HEK293T (cell line): ENCODE results near the gene SLC25A26.

Experiments used
- FOXM1 ChIP-seq: fragments of 450-650 bp; IDR thresholded peaks from 2 replicates; pipeline ENCODE4 v1.6.1; 2017; ENCODE audit warnings: mild to moderate bottlenecking, borderline replicate concordance
- HDGF ChIP-seq: fragments of 450-650 bp; IDR thresholded peaks from 2 replicates; pipeline ENCODE4 v1.6.1; 2017; ENCODE audit warnings: antibody characterized with exemption, borderline replicate concordance
- L3MBTL2 ChIP-seq: fragments of 450-650 bp; conservative IDR thresholded peaks from 2 replicates; pipeline ENCODE4 v1.6.1; 2016; ENCODE audit warnings: mild to moderate bottlenecking
- LEF1 ChIP-seq: fragments of 450-650 bp; IDR thresholded peaks from 2 replicates; pipeline ENCODE4 v1.6.1; 2017; ENCODE audit warnings: mild to moderate bottlenecking, borderline replicate concordance
- NFRKB ChIP-seq: fragments of 450-650 bp; IDR thresholded peaks from 2 replicates; pipeline ENCODE4 v1.6.1; 2016; ENCODE audit warnings: mild to moderate bottlenecking, moderate library complexity
- SP1 ChIP-seq: fragments of 450-650 bp; IDR thresholded peaks from 2 replicates; pipeline ENCODE4 v1.6.1; 2017
- SUZ12 ChIP-seq: fragments of 450-650 bp; IDR thresholded peaks from 2 replicates; pipeline ENCODE4 v1.6.1; 2016; ENCODE audit warnings: mild to moderate bottlenecking
- TARDBP ChIP-seq: fragments of 450-650 bp; IDR thresholded peaks from 2 replicates; pipeline ENCODE4 v1.6.1; 2016
- ZNF384 ChIP-seq: fragments of 450-650 bp; IDR thresholded peaks from 2 replicates; pipeline ENCODE4 v1.6.1; 2016

- no peak for TF ChIP-seq FOXM1
- TF ChIP-seq SP1, result no peak
- no peak for TF ChIP-seq LEF1
- TF ChIP-seq SUZ12, result no peak
- no peak for TF ChIP-seq ZNF384
- no peak for TF ChIP-seq HDGF
- TF ChIP-seq L3MBTL2, result no peak
- no peak for TF ChIP-seq TARDBP
- TF ChIP-seq NFRKB, result no peak
These were observed 207.2 kb downstream of the SLC25A26 start for GRCh38 chr3:66427951-66428474.
